B cell (primary cell): ENCODE measurements around the gene ANKRD44. TPM values are rescaled to one million over a fixed set of nuclear protein-coding genes. Genes with fewer than 3 reads are reported as not detected.

Source experiments
- ATAC-seq: fragments of 200-7000 bp; cut with Tn5 transposase; one replicate; pipeline ENCODE4 v1.10.0; 2021; ENCODE audit warnings: low read depth, mild to moderate bottlenecking, moderate number of reproducible peaks, moderate library complexity
- CTCF ChIA-PET: fragments of 350-600 bp; sonication (Branson Sonifier 250); formaldehyde crosslinking; loops from one replicate; lab custom pipeline; 2021; ENCODE audit warnings: antibody characterized with exemption, inconsistent platforms; lab: Charles Lee
- POLR2A ChIA-PET: fragments of 350-600 bp; sonication (Branson Sonifier 250); formaldehyde crosslinking; loops from one replicate; lab custom pipeline; 2021; ENCODE audit warnings: antibody characterized with exemption; lab: Charles Lee
- DNase-seq: peaks from one replicate; pipeline ENCODE4 v3.0.0; 2013
- H2AFZ ChIP-seq: 2 replicates; pipeline ENCODE4 v1.6.1; 2012; ENCODE audit warnings: mild to moderate bottlenecking, low read depth, low read length; ENCODE audit not compliant: insufficient read depth, poor library complexity, severe bottlenecking
- H3K27ac ChIP-seq, 2 donors: 1 replicate in 1 of 2; 2 replicates in 1 of 2; pipeline ENCODE4 v1.5.1; 2012 to 2013; ENCODE audit warnings: low read length in 2 of 2, mild to moderate bottlenecking in 2 of 2, moderate library complexity in 1 of 2
- H3K27me3 ChIP-seq, 4 experiments: fragments of 200-600 bp in 1 of 4; sonication (generic) in 1 of 4; replicated peaks in 1 of 4; 1 replicate in 2 of 4; 2 replicates in 2 of 4; pipeline versions ENCODE4 v1.6.1 to v1.7.0; 2013 to 2016; ENCODE audit warnings: low read length in 3 of 4, mild to moderate bottlenecking in 2 of 4, mixed read lengths in 1 of 4, moderate library complexity in 1 of 4; ENCODE audit not compliant: insufficient read depth in 4 of 4, control insufficient read depth in 3 of 4; ENCODE audit errors: control extremely low read depth in 1 of 4
- H3K36me3 ChIP-seq, 2 experiments: replicated peaks in 1 of 2; 1 replicate in 1 of 2; 2 replicates in 1 of 2; pipeline versions ENCODE4 v1.6.1 to v1.7.1; 2013; ENCODE audit warnings: low read length in 1 of 2; ENCODE audit not compliant: insufficient read depth in 2 of 2, control insufficient read depth in 1 of 2; ENCODE audit errors: control extremely low read depth in 1 of 2, extremely low read depth in 1 of 2
- H3K4me1 ChIP-seq, 2 donors: fragments of 200-600 bp in 1 of 2; sonication (generic) in 1 of 2; 1 replicate in 1 of 2; 2 replicates in 1 of 2; pipeline versions ENCODE4 v1.5.1 to v1.6.1; 2013 to 2017; ENCODE audit warnings: low read length in 2 of 2; ENCODE audit not compliant: control insufficient read depth in 2 of 2, insufficient read depth in 2 of 2
- H3K4me2 ChIP-seq: replicated peaks from 2 replicates; pipeline ENCODE3; 2012; ENCODE audit warnings: mild to moderate bottlenecking, low read depth, low read length; ENCODE audit not compliant: poor library complexity, severe bottlenecking
- H3K4me3 ChIP-seq, 5 experiments: fragments of 200-600 bp in 1 of 5; sonication (generic) in 1 of 5; 1 replicate in 3 of 5; 2 replicates in 2 of 5; pipeline versions ENCODE4 v1.5.1 to v1.7.0; 2011 to 2016; ENCODE audit warnings: low read length in 4 of 5, mild to moderate bottlenecking in 4 of 5, low read depth in 2 of 5, control low read depth in 1 of 5, moderate library complexity in 1 of 5; ENCODE audit not compliant: insufficient read depth in 1 of 5; ENCODE audit errors: control extremely low read depth in 1 of 5, extremely low read depth in 1 of 5
- H3K79me2 ChIP-seq: fragments of 200-600 bp; sonication (generic); one replicate; pipeline ENCODE4 v1.6.0; 2016; ENCODE audit warnings: low read length; ENCODE audit not compliant: control insufficient read depth, insufficient read depth
- H3K9ac ChIP-seq: fragments of 200-600 bp; sonication (generic); 2 replicates; pipeline ENCODE4 v1.6.1; 2017; ENCODE audit warnings: mild to moderate bottlenecking, low read length, moderate library complexity
- H3K9me3 ChIP-seq, 3 donors: one replicate each; pipeline versions ENCODE4 v1.6.1 to v1.7.1; 2013; ENCODE audit warnings: low read length in 2 of 3; ENCODE audit not compliant: control insufficient read depth in 2 of 3, insufficient read depth in 1 of 3; ENCODE audit errors: control extremely low read depth in 1 of 3
- H4K20me1 ChIP-seq: 2 replicates; pipeline ENCODE4 v1.6.0; 2012; ENCODE audit warnings: mild to moderate bottlenecking, low read length; ENCODE audit not compliant: insufficient read depth, control insufficient read depth, poor library complexity, severe bottlenecking
- H3K27ac Mint-ChIP-seq: one replicate; pipeline ENCODE4 v1.8.0; 2021; ENCODE audit warnings: mixed read lengths
- H3K27me3 Mint-ChIP-seq: one replicate; pipeline ENCODE4 v1.8.0; 2021; ENCODE audit warnings: mixed read lengths
- H3K4me1 Mint-ChIP-seq: one replicate; pipeline ENCODE4 v1.8.0; 2021; ENCODE audit warnings: mixed read lengths
- H3K4me3 Mint-ChIP-seq: one replicate; pipeline ENCODE4 v1.8.0; 2021; ENCODE audit warnings: mixed read lengths
- H3K9me3 Mint-ChIP-seq: one replicate; pipeline ENCODE4 v1.8.0; 2022; ENCODE audit warnings: mixed read lengths; ENCODE audit not compliant: insufficient read depth
- CTCF ChIP-seq: fragments of 200-600 bp; IDR thresholded peaks from one replicate; pipeline ENCODE4 v1.8.0; 2022; ENCODE audit warnings: antibody characterized with exemption, mild to moderate bottlenecking
- EZH2 ChIP-seq: IDR thresholded peaks from 2 replicates; pipeline ENCODE4 v1.6.1; 2012; ENCODE audit warnings: borderline replicate concordance, low read depth, mild to moderate bottlenecking, moderate library complexity, low read length; ENCODE audit not compliant: insufficient read depth, poor library complexity, severe bottlenecking
- WGBS: methylation state at CpG from one replicate; pipeline ENCODE4 v1.1.5; 2013; ENCODE audit warnings: missing lambda C conversion rate; ENCODE audit not compliant: insufficient coverage; 5-methylcytosine and 5-hydroxymethylcytosine counted together
- intact Hi-C: fragments of 100-400 bp; cut with micrococcal nuclease; formaldehyde crosslinking; loops from one replicate; pipeline ENCODE4 v1.10.0; 2022
- polyA plus RNA-seq: library from polyadenylated mRNA; depleted of rRNA; stranded (reverse); fragments of >200 nt; gene quantifications from 2 replicates; pipeline ENCODE4 v1.2.3, GENCODE V29; 2012
- total RNA-seq, 2 donors: library from RNA; stranded (reverse); fragments of 120-200 nt in 1 of 2; gene quantifications; 1 replicate in 1 of 2; 2 replicates in 1 of 2; pipeline versions ENCODE4 v1.2.3 to v1.2.4, GENCODE V29; 2013 to 2022

Gene ANKRD44
- total and polyA plus RNA-seq, 2 donors (not counting 1 experiment from before 2014, with no cell fraction given): 92.6 to 457 TPM

- Histone ChIP-seq H2AFZ (no peak overlapping the region), H3K27me3 (no peaks in the 10 kb centered on the region), H3K4me2 (no peak overlapping the region), H3K9ac (no peak overlapping the region), H4K20me1 (no peaks in the 10 kb centered on the region), H3K9me3 (no peaks in the 10 kb centered on the region), H3K4me3 (no peak overlapping the region), H3K4me1 (peaks cover 80 to 82% of the 10 kb centered on the region in 2 donors), H3K36me3 (peaks cover 3 to 28% of the 10 kb centered on the region in 2 experiments), H3K79me2 (peaks cover 100% of the 10 kb centered on the region), H3K27ac (peak overlapping the region in 1 of 2 donors; percentile 95)
- no peaks in the 10 kb centered on the region for H3K9me3 Mint-ChIP-seq
- ChIA-PET POLR2A (interaction anchor here (1.1 kb wide), 1 partner anchor 21 kb away, joined by 4 read pairs; no protein-coding TSS in a partner anchor), CTCF (interaction anchor here (0.7 to 1.1 kb wide), 5 partner anchors 9 to 28 kb away, joined by 3 to 4 read pairs (median 3); no protein-coding TSS in a partner anchor)
- TF ChIP-seq CTCF: no peak
- DNase-seq (no peak), ATAC-seq (no peak)
- no peak overlapping the region for H3K4me3 Mint-ChIP-seq
- peak overlapping the region; percentile 44 for H3K27ac Mint-ChIP-seq
- H3K4me1 Mint-ChIP-seq: peaks cover 82% of the 10 kb centered on the region
- intact Hi-C loops: no loop called here
- no CpG with 5 or more reads among the region's 4 CpGs for WGBS
- no peaks in the 10 kb centered on the region for H3K27me3 Mint-ChIP-seq
Measured at GRCh38 chr2:197219636-197220035, 90.9 kb downstream of the ANKRD44 start.

GRCh38 chr2:197217541-197217940 is 93.0 kb downstream of the ANKRD44 start:
- peak overlapping the region; percentile 49 for H3K4me3 Mint-ChIP-seq
- CTCF ChIA-PET: interaction anchor here (1.4 to 1.8 kb wide), 3 partner anchors 19 to 25 kb away, joined by 3 to 4 read pairs (median 3); no protein-coding TSS in a partner anchor
- H3K27me3 ChIP-seq: no peaks in the 10 kb centered on the region
- H3K36me3 ChIP-seq: peaks cover 3 to 25% of the 10 kb centered on the region in 2 experiments
- DNase-seq: no peak
- no peak overlapping the region for H2AFZ ChIP-seq
- no peaks in the 10 kb centered on the region for H3K9me3 ChIP-seq
- no peaks in the 10 kb centered on the region for H3K27me3 Mint-ChIP-seq
- no peak overlapping the region for H3K9ac ChIP-seq
- TF ChIP-seq EZH2: no peak
- TF ChIP-seq CTCF: no peak
- no peaks in the 10 kb centered on the region for H4K20me1 ChIP-seq
- peak overlapping the region; percentile 92 for H3K27ac Mint-ChIP-seq
- POLR2A ChIA-PET: no interaction called here
- no peak overlapping the region for H3K4me3 ChIP-seq
- WGBS: no CpG with 5 or more reads among the region's 2 CpGs
- peaks cover 100% of the 10 kb centered on the region for H3K79me2 ChIP-seq
- H3K4me1 ChIP-seq: peaks cover 82 to 89% of the 10 kb centered on the region in 2 donors
- peak overlapping the region; percentile 64 for H3K4me2 ChIP-seq
- ATAC-seq: no peak
- peak overlapping the region; percentile 68 to 95 for H3K27ac ChIP-seq
- intact Hi-C loops: loop anchor here (2.0 kb wide), 2 partner anchors 19 to 37 kb away; no protein-coding TSS in a partner anchor
- no peaks in the 10 kb centered on the region for H3K9me3 Mint-ChIP-seq
- peaks cover 83% of the 10 kb centered on the region for H3K4me1 Mint-ChIP-seq
